Loucy (cell line): Measurements from ENCODE around the gene COL21A1.

Experiments
- H2AFZ ChIP-seq: fragments of 200-600 bp; sonication (generic); 2 replicates; pipeline ENCODE4 v1.6.0; 2016; ENCODE audit warnings: antibody characterized with exemption, mild to moderate bottlenecking, low read length, moderate library complexity
- H3F3A ChIP-seq: fragments of 200-600 bp; 2 replicates; pipeline ENCODE4 v1.6.0; 2016; ENCODE audit warnings: antibody characterized with exemption, low read depth, mild to moderate bottlenecking
- H3K27me3 ChIP-seq: fragments of 200-600 bp; sonication (generic); 2 replicates; pipeline ENCODE4 v1.6.1; 2014; ENCODE audit warnings: low read length, mild to moderate bottlenecking; ENCODE audit not compliant: insufficient read depth, poor library complexity, severe bottlenecking
- H3K36me3 ChIP-seq: fragments of 200-600 bp; sonication (generic); 2 replicates; pipeline ENCODE4 v1.6.1; 2016; ENCODE audit warnings: low read length; ENCODE audit not compliant: insufficient read depth
- H3K4me1 ChIP-seq: fragments of 200-600 bp; sonication (generic); 2 replicates; pipeline ENCODE4 v1.5.1; 2014; ENCODE audit warnings: low read length, mild to moderate bottlenecking; ENCODE audit not compliant: insufficient read depth, poor library complexity, severe bottlenecking
- H3K4me2 ChIP-seq: fragments of 200-600 bp; sonication (generic); 2 replicates; pipeline ENCODE4 v1.6.0; 2014; ENCODE audit warnings: antibody characterized with exemption, low read length, low read depth, mild to moderate bottlenecking; ENCODE audit not compliant: poor library complexity, severe bottlenecking
- H3K4me3 ChIP-seq: fragments of 200-600 bp; sonication (generic); 2 replicates; pipeline ENCODE4 v1.5.1; 2014; ENCODE audit warnings: low read length, mild to moderate bottlenecking, mixed read lengths; ENCODE audit not compliant: poor library complexity, severe bottlenecking
- H3K79me2 ChIP-seq: fragments of 200-600 bp; sonication (generic); 2 replicates; pipeline ENCODE4 v1.6.1; 2014; ENCODE audit warnings: low read length; ENCODE audit not compliant: insufficient read depth
- H3K9ac ChIP-seq: fragments of 200-600 bp; sonication (generic); 2 replicates; pipeline ENCODE4 v1.6.0; 2014; ENCODE audit warnings: mild to moderate bottlenecking, low read depth, low read length, moderate library complexity; ENCODE audit not compliant: poor library complexity, severe bottlenecking
- H3K9me2 ChIP-seq: fragments of 200-600 bp; sonication (generic); replicated peaks from 2 replicates; pipeline ENCODE4 v1.6.1; 2016; ENCODE audit warnings: low read depth, low read length, mixed read lengths
- H3K9me3 ChIP-seq: fragments of 200-600 bp; sonication (generic); 2 replicates; pipeline ENCODE4 v1.6.1; 2014; ENCODE audit warnings: mild to moderate bottlenecking, antibody characterized with exemption, low read length, low read depth; ENCODE audit not compliant: insufficient read depth
- H4K20me1 ChIP-seq: fragments of 200-600 bp; sonication (generic); 2 replicates; pipeline ENCODE4 v1.6.0; 2014; ENCODE audit warnings: antibody characterized with exemption, low read length, mild to moderate bottlenecking; ENCODE audit not compliant: insufficient read depth, poor library complexity, severe bottlenecking
- CTCF ChIP-seq: fragments of 200-600 bp; sonication (generic); conservative IDR thresholded peaks from 2 replicates; pipeline ENCODE4 v1.5.1; 2014; ENCODE audit warnings: mild to moderate bottlenecking, antibody characterized with exemption, low read length
- EZH2phosphoT487 ChIP-seq: fragments of 200-600 bp; IDR thresholded peaks from 2 replicates; pipeline ENCODE4 v1.6.1; 2018; ENCODE audit warnings: antibody characterized with exemption, mild to moderate bottlenecking, moderate library complexity, borderline replicate concordance

COL21A1 gene

GRCh38 chr6:56187686-56188085, 59.7 kb downstream of the COL21A1 start:
- no peak for TF ChIP-seq CTCF
- no peak for TF ChIP-seq EZH2phosphoT487
- Histone ChIP-seq H3K4me2 (no peak overlapping the region), H3K4me1 (no peaks in the 10 kb centered on the region), H3K9me3 (no peaks in the 10 kb centered on the region), H3F3A (no peaks in the 10 kb centered on the region), H3K4me3 (no peak overlapping the region), H3K9me2 (no peaks in the 10 kb centered on the region), H3K79me2 (no peaks in the 10 kb centered on the region), H4K20me1 (no peaks in the 10 kb centered on the region), H3K9ac (no peak overlapping the region), H3K36me3 (no peaks in the 10 kb centered on the region), H3K27me3 (no peaks in the 10 kb centered on the region), H2AFZ (no peak overlapping the region)

- Histone ChIP-seq H3K4me1 (no peaks in the 10 kb centered on the region), H2AFZ (no peak overlapping the region), H3K27me3 (no peaks in the 10 kb centered on the region), H3K9ac (no peak overlapping the region), H4K20me1 (no peaks in the 10 kb centered on the region), H3K9me3 (0 out of 2 replicates have a peak, but pooled peaks cover 5% of the 10 kb centered on the region), H3K4me2 (no peak overlapping the region), H3K9me2 (no peaks in the 10 kb centered on the region), H3F3A (no peaks in the 10 kb centered on the region), H3K79me2 (no peaks in the 10 kb centered on the region), H3K36me3 (no peaks in the 10 kb centered on the region), H3K4me3 (no peak overlapping the region)
- no peak for TF ChIP-seq EZH2phosphoT487
- TF ChIP-seq CTCF: no peak
Observed at GRCh38 chr6:56176741-56177140, 70.6 kb downstream of the COL21A1 start.

GRCh38 chr6:56173228-56173627, 74.2 kb downstream of the COL21A1 start:
- Histone ChIP-seq H3K79me2 (no peaks in the 10 kb centered on the region), H3K9ac (no peak overlapping the region), H3K9me3 (0 out of 2 replicates have a peak, but pooled peaks cover 5% of the 10 kb centered on the region), H3K4me1 (no peaks in the 10 kb centered on the region), H3K4me2 (no peak overlapping the region), H3K9me2 (no peaks in the 10 kb centered on the region), H3K27me3 (no peaks in the 10 kb centered on the region), H4K20me1 (no peaks in the 10 kb centered on the region), H2AFZ (no peak overlapping the region), H3K36me3 (no peaks in the 10 kb centered on the region), H3K4me3 (no peak overlapping the region), H3F3A (no peaks in the 10 kb centered on the region)
- TF ChIP-seq CTCF (no peak), EZH2phosphoT487 (no peak)
